Measurements from ENCODE around the gene ATP5F1E.
"Not testable (repeated sequence)": the region's sequence is repeated elsewhere in the genome, so short reads cannot be mapped to it uniquely, and the experiment has no call there.

Gene ATP5F1E

GRCh38 chr20:58987790-58988564 is 44.2 kb downstream of the ATP5F1E start:
- no peak for DNase-seq

- DNase-seq = no peak
Observed at GRCh38 chr20:58986968-58987517, 45.1 kb downstream of the ATP5F1E start.

DNA sequence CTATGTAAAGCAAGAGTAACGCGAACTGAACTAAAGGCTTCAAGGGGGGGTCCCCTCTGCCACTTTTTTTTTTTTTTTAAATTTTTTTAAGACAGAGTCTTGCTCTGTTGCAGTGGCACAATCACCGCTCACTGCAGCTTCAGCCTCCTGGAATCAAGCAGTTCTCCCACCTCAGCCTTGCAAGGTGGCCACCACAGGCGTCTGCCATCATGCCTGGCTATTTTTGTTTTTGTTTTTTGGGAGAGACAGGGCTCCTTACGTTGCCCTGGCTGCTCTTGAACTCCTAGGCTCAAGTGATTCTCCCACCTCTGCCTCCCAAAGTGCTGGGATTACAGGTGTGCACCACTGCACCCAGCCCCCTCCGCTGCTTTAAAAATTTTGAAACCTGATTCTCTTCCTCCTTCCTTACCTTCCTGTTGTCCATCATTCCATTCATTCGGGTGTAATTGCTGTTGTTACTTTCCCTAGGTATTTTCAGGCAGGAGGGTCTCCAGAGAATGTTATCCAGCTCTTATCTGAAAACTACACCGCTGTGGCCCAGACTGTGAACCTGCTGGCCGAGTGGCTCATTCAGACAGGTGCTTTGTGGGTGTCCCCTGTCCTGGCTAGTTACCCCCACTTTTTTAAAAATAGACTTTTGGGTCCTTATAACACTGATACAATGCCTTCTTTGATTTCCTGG is 45.7 kb downstream of the ATP5F1E start:
- DNase-seq = no peak

- no peak for DNase-seq
Observed at GRCh38 chr20:58985656-58986055, 46.5 kb downstream of the ATP5F1E start.

GRCh38 chr20:58984691-58985090 is 47.4 kb downstream of the ATP5F1E start:
- no peak for DNase-seq

DNA sequence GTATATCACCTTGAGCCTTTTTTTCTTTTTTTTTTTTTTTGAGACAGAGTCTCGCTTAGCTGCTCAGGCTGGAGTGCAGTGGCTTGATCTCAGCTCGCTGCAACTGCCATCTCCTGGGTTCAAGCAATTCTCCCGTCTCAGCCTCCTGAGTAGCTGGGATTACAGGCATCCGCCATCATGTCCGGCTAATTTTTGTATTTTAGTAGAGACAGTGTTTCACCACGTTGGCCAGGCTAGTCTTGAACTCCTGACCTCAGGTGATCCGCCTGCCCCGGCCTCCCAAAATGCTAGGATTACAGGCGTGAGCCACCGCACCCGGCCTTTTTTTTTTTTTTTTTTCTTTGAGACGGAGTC is 49.0 kb downstream of the ATP5F1E start:
- not testable (repeated sequence) for DNase-seq

GRCh38 chr20:58982406-58983114 is 49.6 kb downstream of the ATP5F1E start:
- no peak for DNase-seq

DNA sequence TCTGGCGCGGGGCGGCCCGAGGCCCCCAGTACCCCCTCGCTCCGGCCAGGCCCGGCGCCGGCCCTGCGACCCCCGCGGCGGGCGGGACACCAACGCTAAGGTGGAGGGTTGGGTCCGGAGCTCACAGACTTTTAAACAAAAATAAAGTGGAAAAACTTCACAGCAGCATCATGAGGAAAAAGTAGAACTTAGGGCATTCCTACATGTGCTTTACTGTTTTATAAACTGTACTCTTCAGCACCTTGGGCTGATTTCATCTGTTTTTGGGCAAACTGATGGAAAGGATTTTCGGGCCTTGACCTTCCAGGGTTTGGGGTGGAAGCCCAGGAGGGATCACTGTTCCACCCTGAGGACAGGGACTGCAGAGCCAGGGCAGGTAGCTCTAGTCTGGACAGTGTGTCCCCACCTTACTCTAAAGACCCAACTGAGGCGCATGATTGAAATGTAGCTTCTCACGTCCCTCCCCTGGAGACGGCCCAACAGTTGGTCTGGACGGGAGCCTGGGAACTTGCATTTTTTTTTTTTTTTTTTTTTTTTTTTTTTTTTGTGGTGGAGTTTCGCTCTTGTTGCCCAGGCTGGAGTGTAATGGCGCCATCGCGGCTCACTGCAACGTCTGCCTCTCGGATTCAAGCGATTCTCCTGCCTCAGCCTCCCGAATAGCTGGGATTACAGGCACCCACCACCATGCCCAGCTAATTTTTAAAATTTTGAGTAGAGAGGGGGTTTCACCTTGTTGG is 50.3 kb downstream of the ATP5F1E start:
- DNase-seq = peak; percentile 43

- DNase-seq = peak; percentile 83
Observed at GRCh38 chr20:58980711-58981627, 51.2 kb downstream of the ATP5F1E start, which contains the start of gene NELFCD. Gene NELFCD (plus strand): TSS chr20:58981256. CDS start chr20:58981310, 54 bp downstream.

DNA sequence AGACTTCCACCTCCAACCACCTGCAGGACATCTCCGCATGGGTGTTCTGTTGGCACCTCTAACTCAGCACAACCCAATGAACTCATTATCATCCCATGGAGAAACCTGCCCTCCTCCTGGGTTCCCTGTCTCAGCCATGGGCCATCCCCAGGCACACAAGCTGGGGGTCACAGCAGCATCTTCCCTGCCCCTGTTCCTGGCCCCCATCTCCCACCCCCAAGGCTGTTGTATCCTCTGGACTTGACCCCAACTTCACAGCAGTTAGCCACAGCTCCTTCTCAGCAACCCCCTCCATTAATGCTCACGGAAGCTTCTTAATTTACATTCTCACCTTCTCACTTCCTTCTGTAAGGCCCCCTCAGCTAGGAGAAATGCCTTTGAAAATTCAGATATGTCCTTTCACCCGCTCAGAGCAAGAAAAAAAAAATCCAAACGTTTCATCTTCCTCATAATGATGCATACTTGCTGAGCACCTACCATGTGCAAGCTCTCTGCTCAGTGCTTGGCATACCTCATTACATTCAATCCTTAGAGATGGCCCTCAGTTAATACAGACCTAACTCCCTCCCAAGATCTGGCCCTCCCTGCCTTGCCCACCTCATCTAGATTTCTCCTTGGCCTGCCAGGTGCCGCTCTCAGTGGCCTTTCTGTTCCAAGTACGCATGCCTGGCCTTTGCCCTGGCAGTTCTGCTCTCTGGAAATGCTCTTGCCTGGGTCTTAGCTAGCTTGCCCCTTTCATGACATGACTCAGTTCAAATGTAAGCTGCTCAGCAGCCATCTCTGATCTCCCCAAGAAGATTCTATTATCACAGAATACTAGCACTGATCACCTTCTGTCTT is 53.6 kb downstream of the ATP5F1E start:
- DNase-seq = no peak

DNA sequence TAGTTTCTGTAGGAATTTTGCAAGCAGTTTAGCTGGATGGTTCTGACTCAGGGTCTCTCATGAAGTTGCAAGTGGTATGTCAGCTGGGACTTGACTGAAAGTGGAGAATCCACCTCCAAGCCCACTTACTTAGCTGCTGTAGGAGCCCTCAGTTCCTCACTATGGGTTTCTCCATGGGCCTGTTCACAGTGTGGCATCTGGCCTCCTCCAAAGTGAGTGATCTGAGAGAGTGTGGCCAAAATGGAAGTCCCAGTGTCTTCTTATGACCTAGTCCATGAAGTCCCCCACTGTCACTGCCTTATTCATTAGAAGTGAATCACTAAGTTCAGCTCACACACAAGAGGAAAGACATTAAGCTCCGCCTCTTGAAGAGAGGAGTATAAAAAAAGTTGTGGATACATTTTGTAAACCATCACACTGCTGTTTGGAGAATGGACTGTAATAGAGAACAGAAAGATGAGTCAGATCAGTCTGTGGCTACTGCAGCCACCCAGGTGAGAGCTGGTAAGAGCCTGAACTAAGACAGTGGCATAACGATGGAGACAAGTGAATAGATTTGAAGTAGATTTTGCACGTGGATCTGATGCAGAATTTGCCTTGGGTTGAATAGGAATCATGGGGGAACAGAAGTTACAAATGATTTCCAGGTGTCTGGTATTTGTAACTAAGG is 55.9 kb downstream of the ATP5F1E start:
- DNase-seq = no peak

Data from NCI-H2171 treated with DMSO at 0.1 percent for 48 hours (cell line).